AG09309 (cell line): ENCODE results near the gene SDC1.

Experiments
- DNase-seq: peaks from one replicate; pipeline ENCODE4 v3.0.0-alpha.2; 2010; ENCODE audit warnings: low read depth
- H3K4me3 ChIP-seq: 2 replicates; pipeline ENCODE4 v1.5.1; 2011; ENCODE audit warnings: mild to moderate bottlenecking, low read depth, low read length, moderate library complexity; ENCODE audit not compliant: control insufficient read depth
- TF ChIP-seq, protein P1 (sequence below): IDR thresholded peaks from 2 replicates; pipeline ENCODE4 v1.5.1; 2011; ENCODE audit warnings: mild to moderate bottlenecking, low read depth, low read length, inconsistent platforms; ENCODE audit not compliant: insufficient read depth, control insufficient read depth; ENCODE audit errors: missing control alignments

The SDC1 gene

DNA sequence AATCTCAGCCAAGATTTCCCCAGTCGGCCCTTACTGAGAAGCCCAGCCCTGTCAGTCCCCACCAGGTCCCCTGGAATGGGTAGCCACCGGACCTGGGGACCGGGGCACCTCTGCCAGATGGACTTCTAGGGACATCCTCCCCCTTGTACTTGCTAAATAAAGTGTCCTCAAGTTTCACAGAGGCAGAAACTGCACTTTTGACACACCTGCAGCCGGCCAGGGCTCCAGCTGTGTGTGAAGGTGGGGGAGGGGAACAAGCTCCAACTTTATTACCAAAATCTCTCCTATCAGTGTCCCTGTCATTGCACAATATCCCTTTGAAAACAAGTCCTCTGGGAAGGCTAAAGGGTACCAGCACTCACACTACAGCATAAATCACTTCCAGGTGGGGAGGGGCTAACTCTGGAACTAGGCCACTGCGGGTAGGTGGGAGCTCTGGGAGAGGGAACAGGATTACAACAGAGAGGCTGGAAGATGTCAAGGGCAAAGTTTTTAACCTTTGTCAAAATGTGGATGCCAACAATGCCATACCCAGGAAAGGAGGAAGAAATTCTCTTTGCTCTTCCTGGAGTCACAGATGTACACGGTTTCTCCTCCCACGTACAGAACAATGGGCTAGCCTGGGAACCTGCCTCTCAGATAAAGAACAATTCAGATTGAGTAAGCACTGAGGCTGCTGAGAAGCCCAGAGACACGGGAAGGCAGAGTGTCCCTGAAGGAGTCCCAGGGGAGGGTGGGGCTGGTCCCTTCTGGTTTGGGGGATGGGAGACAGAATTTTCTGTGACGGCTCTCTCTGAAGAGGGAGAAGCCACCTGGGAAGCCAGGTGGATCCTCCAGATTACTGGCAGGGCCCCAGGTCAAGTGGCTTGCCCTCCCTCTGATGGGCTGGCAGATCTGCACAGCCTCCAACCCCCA is 11.0 kb downstream of the SDC1 start:
- no peak for DNase-seq
- H3K4me3 ChIP-seq = no peak overlapping the region
- TF ChIP-seq, protein P1, sequence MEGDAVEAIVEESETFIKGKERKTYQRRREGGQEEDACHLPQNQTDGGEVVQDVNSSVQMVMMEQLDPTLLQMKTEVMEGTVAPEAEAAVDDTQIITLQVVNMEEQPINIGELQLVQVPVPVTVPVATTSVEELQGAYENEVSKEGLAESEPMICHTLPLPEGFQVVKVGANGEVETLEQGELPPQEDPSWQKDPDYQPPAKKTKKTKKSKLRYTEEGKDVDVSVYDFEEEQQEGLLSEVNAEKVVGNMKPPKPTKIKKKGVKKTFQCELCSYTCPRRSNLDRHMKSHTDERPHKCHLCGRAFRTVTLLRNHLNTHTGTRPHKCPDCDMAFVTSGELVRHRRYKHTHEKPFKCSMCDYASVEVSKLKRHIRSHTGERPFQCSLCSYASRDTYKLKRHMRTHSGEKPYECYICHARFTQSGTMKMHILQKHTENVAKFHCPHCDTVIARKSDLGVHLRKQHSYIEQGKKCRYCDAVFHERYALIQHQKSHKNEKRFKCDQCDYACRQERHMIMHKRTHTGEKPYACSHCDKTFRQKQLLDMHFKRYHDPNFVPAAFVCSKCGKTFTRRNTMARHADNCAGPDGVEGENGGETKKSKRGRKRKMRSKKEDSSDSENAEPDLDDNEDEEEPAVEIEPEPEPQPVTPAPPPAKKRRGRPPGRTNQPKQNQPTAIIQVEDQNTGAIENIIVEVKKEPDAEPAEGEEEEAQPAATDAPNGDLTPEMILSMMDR = no peak

DNA sequence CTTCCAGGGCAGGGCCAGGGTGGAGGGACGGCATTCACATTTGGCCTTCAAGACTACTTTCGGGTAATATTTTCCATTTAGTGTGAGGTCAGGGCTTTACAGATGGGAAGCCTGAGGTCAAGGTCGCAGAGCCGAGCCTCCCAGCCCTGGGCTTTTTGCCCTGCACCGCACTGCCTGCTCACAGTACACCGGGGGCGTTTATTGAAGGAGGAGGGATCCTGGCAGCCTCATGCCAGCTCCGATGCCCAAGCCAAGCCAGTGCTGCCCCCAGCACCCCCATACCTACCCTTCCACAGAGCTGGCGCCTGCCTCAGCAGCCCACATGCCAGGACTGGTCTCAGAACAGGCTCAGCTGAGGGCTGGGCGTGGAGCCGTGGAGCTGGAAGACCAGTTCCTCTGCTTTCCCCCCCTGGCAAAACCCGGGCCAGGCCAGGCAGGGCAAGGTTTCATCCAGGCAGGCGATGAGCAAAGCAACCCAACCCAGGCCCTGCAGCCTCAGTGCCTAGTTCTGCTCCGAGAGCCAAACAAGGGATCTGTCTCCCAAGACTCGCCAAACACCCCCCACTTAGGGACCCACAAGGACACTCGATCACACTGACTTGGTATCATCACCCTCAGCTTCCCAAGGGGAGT is 11.9 kb downstream of the SDC1 start:
- no peak for DNase-seq
- TF ChIP-seq, protein P1 = no peak
- no peak overlapping the region for H3K4me3 ChIP-seq

DNA sequence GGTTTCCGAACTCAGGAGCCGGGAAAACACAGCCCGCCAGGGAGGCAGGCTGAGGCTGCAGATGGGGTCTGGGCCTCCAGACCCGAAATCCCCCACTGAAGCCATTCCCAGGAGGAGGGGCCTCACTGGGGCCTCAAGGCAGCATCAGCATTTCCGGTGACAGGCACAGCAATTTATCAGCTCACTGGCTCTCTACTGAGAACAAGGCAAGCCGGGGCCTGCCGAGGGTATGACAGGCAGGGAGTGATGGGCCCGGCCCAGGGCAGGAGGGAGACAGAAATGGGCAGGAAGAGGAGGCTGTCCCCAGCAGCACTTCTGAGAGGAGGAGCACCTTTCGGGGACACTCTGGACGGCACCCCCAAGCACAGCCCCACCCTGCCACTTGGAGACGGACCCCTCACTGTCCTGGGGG is 12.5 kb downstream of the SDC1 start:
- TF ChIP-seq, protein P1 = no peak
- no peak for DNase-seq
- H3K4me3 ChIP-seq = no peak overlapping the region

DNA sequence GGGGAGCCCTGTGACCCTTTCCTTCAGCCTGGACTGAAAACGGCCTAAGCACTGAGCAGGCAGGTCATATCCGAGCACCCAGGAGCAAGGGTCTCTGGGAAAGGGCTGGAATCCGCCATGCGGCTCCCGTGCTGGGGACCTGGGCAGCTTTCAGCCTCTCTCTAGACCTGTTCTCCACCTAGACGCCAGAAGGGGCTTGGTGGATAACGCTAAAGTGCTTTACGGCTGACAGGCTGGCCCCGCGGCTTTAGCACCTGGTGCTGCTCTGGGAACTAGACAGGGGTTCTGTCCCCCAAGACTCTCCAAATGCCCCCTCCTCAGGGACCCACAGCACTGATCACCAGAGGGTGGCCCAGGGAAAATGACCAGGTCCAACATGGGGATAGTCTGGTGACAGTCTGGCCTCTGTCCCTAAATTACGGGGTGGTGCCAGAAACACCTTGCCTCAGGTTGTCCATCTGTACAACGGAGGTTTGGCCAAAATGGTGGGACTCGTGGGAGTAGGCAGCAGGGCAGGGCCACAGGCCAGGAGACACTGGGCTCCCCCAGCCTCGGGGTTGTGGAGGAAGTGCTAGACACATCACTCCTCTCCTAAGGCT is 13.0 kb downstream of the SDC1 start:
- DNase-seq = no peak
- TF ChIP-seq, protein P1 = no peak
- H3K4me3 ChIP-seq = no peak overlapping the region

DNA sequence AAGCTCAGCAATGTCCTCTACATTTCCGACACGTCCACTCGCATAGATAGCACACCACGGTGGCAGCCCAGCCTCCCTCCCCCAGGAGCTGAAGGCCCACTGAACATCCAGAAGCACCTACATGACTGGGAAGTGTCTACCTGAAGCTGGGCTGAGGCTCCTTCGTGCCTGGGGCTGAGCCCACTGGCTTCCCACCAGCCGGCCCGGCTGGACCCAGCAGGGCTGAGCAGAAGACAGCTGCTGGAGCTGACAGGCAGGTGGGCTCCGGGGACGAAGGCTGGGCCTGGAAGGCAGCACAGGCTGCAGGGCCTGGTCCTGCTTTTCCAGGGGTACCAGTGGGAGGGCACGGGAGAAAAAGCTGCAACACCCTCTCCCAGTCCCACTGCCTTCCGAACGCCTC is 13.5 kb downstream of the SDC1 start:
- H3K4me3 ChIP-seq = no peak overlapping the region
- no peak for DNase-seq
- TF ChIP-seq, protein P1 = no peak

DNA sequence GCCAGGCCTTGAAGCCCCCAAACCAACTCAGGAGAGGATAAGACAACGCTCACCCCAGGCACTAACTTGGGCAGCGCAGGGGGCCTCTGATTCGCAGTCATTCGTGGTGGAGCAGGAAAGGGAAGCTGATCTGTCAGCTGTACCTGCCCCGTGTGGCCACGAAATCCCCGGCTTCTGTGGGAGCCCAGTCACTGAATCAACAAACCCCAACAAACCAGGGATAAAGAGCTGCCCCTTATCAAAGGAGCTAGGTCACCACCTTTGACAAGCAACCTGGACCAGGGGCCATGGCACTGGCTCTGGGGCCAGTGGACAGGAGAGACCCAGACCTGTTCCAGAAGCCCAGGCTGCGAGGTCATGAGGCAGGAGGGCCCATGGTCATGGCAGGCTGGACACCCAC is 14.5 kb downstream of the SDC1 start:
- TF ChIP-seq, protein P1 = no peak
- DNase-seq = no peak

More for the DNA sequence above, 14.5 kb downstream of the SDC1 start:
- no peak overlapping the region for H3K4me3 ChIP-seq
